Measurements from ENCODE around the gene FANCL.
"Not testable (repeated sequence)": the region's sequence is repeated elsewhere in the genome, so short reads cannot be mapped to it uniquely, and the experiment has no call there.

Gene FANCL

DNA sequence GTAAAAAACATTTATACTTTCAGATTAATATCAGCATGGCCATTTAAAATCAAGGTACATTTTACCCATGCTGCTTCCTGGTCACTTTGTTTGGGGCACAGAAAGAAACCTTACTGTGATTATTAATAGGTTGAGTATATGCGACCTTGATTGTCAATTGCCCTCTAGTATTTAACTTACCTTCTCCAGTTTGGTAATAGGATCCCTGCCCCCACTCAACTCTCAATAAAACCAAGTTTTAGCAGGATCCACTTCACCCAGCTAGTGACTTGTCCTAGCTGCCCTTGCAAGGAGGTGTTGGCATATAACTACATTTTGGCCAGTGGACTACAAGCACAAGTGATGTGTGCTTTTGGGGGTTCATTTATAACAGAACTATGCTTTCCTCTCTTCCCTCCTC, 34.3 kb downstream of the FANCL start:
- DNase-seq (ENCODE audit: low spot score): no peak

GRCh38 chr2:58204195-58204959, 36.7 kb downstream of the FANCL start:
- DNase-seq (ENCODE audit: low spot score): no peak

DNA sequence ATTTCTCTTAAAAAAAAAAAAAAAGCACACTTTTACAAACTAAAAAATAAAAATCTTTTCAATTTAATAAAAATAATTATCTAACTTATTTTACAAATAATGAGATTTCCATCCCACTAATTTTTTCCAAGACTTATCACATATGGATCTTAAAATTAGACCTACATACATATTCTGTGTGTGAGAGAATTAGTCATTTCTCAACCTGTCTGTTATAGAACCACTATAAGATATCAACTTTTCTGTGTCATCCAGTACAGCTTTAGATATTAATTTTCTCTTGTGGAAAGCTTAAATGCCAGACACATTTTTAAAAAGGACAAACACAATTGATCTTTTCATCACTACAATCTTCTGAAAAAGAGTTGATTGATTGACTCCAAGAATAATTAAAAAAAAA, 38.1 kb downstream of the FANCL start:
- DNase-seq (ENCODE audit: low spot score): no peak

DNA sequence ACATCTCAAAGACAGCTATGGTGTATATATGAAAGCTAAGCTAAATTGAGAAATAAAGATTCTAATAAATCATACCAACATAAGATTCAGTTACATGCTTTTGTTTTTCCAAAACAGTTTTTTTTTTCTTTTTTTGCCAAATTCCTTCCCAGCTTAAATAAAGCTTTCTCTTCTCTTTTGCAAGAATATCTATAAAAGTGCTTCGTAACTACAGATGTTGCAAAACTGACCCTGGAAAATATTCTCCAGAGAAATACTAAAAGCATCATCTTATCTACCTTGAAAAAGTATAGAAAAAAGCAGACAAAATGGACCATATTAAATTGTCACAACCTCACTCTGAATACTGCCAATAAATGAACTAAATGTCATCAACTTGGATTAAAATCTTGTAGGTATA, 38.7 kb downstream of the FANCL start:
- DNase-seq (ENCODE audit: low spot score): no peak

- DNase-seq (ENCODE audit: low spot score): no peak
Observed at GRCh38 chr2:58197894-58198293, 43.2 kb downstream of the FANCL start.

DNA sequence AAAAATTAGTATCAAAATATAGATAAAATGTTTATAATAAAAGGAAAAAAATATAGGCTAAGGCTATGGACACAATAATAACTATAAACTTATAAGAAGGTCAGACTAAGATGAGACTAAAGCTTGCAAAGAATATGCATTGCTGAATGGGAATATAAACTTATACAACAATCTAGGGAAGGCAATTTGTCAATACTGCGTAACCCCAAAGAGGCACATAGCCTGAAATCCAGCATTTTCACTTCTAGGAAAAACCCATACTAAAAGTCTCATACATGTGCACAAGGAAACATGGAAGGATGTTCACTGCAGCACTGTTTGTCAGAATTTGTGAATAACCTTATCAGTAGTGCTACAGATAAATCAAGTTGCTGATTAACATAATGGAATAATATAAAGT, 45.5 kb downstream of the FANCL start:
- no peak for DNase-seq (ENCODE audit: low spot score)

DNA sequence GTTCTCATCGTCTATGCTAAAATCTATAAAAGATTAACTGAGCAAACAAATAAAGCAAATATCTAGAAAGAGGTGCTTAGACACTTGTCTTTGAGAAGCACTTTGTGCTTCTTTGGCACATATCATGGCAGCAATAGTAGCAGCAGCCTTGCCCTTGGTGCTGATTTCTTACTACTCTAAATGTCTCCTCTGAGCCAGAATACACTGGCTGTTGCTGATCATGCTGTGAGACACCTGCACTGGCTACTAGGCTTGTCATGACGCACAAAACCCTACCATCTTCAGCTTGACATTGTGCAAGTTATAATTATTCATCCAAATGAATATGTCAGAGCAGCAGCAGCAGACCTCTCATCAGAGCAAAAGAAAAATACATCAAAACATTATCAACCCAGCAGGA, 46.7 kb downstream of the FANCL start:
- no peak for DNase-seq (ENCODE audit: low spot score)

DNA sequence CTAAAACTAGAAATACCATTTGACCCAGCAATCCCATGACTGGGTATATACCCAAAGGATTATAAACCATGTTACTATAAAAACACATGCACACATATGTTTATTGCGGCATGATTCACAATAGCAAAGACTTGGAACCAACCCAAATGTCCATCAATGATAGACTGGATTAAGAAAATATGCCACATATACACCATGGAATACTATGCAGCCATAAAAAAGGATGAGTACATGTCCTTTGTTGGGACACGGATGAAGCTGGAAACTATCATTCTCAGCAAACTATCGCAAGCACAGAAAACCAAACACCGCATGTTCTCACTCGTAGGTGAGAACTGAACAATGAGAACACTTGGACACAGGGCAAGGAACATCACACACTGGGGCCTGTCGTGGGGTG, 54.1 kb downstream of the FANCL start:
- not testable (repeated sequence) for DNase-seq (ENCODE audit: low spot score)

DNA sequence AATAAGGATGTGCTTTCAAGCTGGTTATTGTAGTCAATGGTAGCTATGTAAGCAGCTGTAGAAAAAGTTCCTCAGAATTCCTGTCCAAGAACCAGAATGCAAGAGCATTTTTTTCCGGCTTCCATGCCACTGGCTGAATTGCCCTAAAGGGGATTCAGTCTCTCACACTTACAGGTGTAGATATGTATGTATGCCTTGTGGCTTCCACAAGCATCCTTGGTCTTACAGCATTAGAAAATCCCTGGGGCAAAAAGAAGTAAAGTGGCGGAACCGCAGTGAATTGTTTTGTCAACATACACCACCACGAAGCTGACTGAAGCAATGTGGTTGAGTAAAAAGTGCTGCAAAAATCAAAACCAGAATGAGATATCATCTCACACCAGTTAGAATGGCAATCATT, 54.6 kb downstream of the FANCL start:
- no peak for DNase-seq (ENCODE audit: low spot score)

DNA sequence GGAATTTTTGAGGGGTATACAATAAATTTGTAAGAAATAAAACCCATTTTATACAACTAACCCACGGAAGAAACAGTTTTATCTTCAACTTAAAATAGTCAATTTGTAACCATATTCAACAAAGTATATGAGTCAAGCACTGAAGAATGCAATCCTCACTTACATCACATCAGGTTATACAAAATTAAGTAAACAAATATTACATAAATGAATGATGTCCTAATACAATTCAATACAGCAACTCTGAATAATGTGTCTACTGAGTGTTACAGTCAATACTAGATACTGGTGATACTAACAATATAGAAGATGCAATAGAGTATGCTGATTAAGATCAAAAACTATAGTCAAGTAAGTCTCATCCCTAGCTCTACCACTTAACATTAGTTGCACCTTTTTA, 58.6 kb downstream of the FANCL start:
- DNase-seq (ENCODE audit: low spot score): no peak

- DNase-seq (ENCODE audit: low spot score): no peak
Observed at GRCh38 chr2:58180635-58181034, 60.5 kb downstream of the FANCL start.

DNA sequence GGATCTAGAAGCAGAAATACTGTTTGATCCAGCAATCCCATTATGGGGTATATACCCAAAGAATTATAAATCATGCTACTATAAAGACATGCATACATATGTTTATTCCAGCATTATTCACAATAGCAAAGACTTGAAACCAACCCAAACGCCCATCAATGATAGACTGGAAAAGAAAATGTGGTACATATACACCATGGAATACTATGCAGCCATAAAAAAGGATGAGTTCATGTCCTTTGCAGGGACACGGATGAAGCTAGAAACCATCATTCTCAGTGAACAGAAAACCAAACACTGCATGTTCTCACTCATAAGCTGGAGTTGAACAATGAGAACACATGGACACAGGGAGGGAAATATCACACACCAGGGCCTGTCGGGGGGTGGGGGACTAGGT, 61.0 kb downstream of the FANCL start:
- DNase-seq (ENCODE audit: low spot score): not testable (repeated sequence)

DNA sequence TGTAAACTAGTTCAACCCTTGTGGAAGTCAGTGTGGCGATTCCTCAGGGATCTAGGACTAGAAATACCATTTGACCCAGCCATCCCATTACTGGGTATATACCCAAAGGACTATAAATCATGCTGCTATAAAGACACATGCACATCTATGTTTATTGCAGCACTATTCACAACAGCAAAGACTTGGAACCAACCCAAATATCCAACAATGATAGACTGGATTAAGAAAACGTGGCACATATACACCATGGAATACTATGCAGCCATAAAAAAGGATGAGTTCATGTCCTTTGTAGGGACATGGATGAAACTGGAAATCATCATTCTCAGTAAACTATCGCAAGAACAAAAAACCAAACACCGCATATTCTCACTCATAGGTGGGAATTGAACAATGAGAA, 63.9 kb downstream of the FANCL start:
- not testable (repeated sequence) for DNase-seq (ENCODE audit: low spot score)

DNA sequence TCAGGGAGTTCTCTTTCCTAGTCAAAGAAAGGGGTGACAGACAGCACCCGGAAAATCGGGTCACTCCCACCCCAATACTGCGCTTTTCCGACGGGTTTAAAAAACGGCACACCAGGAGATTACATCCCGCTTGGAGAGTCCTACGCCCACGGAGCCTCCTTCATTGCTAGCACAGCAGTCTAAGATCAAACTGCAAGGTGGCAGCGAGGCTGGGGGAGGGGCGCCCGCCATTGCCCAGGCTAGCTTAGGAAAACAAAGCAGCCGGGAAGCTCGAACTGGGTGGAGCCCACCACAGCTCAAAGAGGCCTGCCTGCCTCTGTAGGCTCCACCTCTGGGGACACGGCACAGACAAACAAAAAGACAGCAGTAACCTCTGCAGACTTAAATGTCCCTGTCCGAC, 69.3 kb downstream of the FANCL start:
- DNase-seq (ENCODE audit: low spot score): not testable (repeated sequence)

GRCh38 chr2:58170334-58170933, 70.7 kb downstream of the FANCL start:
- DNase-seq (ENCODE audit: low spot score): not testable (repeated sequence)

GRCh38 chr2:58169845-58170244, 71.3 kb downstream of the FANCL start:
- DNase-seq (ENCODE audit: low spot score): not testable (repeated sequence)

DNA sequence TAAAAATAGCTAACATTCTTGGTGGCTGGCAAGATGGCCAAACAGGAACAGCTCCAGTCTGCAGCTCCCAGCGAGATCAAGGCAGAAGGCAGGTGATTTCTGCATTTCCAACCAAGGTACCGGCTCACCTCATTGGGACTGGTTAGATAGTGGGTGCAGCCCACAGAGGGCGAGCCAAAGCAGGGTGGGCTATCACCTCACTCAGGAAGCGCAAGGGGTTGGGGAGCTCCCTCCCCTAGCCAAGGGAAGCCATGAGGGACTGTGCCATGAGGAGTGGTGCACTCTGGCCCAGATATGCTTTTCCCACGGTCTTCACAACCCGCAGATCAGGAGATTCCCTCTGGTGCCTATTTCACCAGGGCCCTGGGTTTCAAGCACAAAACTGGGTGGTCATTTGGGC, 73.0 kb downstream of the FANCL start:
- not testable (repeated sequence) for DNase-seq (ENCODE audit: low spot score)

- no peak for DNase-seq (ENCODE audit: low spot score)
Observed at GRCh38 chr2:58163913-58164312, 77.2 kb downstream of the FANCL start.

GRCh38 chr2:58158481-58158880, 82.6 kb downstream of the FANCL start:
- no peak for DNase-seq (ENCODE audit: low spot score)

GRCh38 chr2:58157754-58158153, 83.4 kb downstream of the FANCL start:
- DNase-seq (ENCODE audit: low spot score): no peak

DNA sequence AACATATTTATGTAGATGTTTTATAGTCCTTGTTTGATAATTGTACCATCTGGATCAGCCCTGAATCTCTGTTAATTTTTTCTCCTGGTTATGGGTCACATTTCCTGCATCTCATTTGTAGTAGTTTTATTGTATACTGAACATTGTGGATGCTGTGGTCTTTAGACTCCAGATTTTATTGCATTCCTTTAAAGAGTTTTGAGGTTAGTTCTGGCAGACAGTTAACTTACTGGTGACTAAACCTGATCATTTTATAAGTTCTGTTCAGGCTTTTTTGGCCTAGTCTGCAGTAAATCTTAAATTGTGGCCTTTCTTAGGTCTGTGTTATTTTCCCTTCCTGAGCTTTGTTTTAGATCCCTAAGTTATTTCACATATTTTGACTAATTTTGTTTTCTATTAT, 84.3 kb downstream of the FANCL start:
- DNase-seq (ENCODE audit: low spot score): peak; percentile 66

DNA sequence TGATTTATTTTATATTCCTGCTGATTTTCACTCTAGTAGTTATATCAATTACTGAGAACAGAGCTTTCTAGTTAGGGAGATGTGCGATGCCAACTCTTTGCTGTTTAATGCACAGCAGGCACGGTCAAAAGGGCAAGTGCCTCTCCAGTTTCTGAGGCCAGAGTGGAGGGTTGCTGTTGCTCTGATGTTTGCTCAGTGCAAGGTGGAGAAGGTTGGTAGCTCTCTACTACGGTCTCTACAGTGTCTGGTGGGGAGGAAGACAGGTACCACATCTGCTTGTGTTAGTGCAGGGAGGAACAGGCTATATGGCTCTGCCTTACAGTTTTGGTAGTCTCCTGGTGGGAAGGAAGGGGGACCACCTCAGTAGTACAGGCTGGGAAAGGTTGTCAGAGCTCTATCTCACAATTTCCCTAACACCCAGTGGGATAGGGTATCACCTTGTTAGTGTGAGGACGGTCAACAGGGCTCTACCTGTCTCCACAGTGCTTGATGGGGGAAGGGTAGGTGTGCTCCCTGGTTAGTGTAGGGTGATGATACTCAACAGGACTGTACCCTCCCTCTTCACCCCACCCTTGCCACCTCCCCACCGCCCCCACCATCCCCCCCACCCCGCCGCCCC, 85.9 kb downstream of the FANCL start:
- DNase-seq (ENCODE audit: low spot score): no peak

GRCh38 chr2:58146707-58147106, 94.4 kb downstream of the FANCL start:
- no peak for DNase-seq (ENCODE audit: low spot score)

Data from AG08395 (cell line).